Hindlimb muscle (tissue), 1 donor: Measurements from ENCODE around the gene ADAMTSL3. TPM values are rescaled to one million over a fixed set of nuclear protein-coding genes. Genes with fewer than 3 reads are reported as not detected.

Experiments
- DNase-seq: peaks from one replicate; pipeline ENCODE4 v3.0.0-alpha.2; 2013
- polyA plus RNA-seq: library from polyadenylated mRNA; unstranded; fragments of 120-200 nt; gene quantifications from one replicate; pipeline ENCODE4 v1.2.1, GENCODE V29; 2013; ENCODE audit not compliant: insufficient read length

The ADAMTSL3 gene
- polyA plus RNA-seq, 1 donor: 28.7 TPM

- DNase-seq: no peak
These were observed 233.5 kb downstream of the ADAMTSL3 start for GRCh38 chr15:83887404-83887803.

GRCh38 chr15:83887961-83888360 lies 234.0 kb downstream of the ADAMTSL3 start:
- no peak for DNase-seq

GRCh38 chr15:83889995-83890394 lies 236.1 kb downstream of the ADAMTSL3 start:
- peak; percentile 38 for DNase-seq

GRCh38 chr15:83890587-83890986 lies 236.7 kb downstream of the ADAMTSL3 start:
- DNase-seq: peak; percentile 82

GRCh38 chr15:83892498-83892897 lies 238.6 kb downstream of the ADAMTSL3 start:
- no peak for DNase-seq

- no peak for DNase-seq
These were observed 239.4 kb downstream of the ADAMTSL3 start for GRCh38 chr15:83893308-83893707.

GRCh38 chr15:83897037-83897436 lies 243.1 kb downstream of the ADAMTSL3 start:
- DNase-seq: no peak

GRCh38 chr15:83898361-83898760 lies 244.4 kb downstream of the ADAMTSL3 start:
- no peak for DNase-seq

- DNase-seq: peak; percentile 72
These were observed 245.7 kb downstream of the ADAMTSL3 start for GRCh38 chr15:83899670-83900069.

GRCh38 chr15:83904107-83905040 lies 250.5 kb downstream of the ADAMTSL3 start:
- DNase-seq: peak; percentile 81

GRCh38 chr15:83905556-83906273 lies 251.8 kb downstream of the ADAMTSL3 start:
- DNase-seq: no peak

- DNase-seq: no peak
These were observed 257.4 kb downstream of the ADAMTSL3 start for GRCh38 chr15:83911345-83911744.

- DNase-seq: no peak
These were observed 258.4 kb downstream of the ADAMTSL3 start for GRCh38 chr15:83912343-83912742.

- no peak for DNase-seq
These were observed 259.2 kb downstream of the ADAMTSL3 start for GRCh38 chr15:83913034-83913632.

GRCh38 chr15:83914906-83915305 lies 261.0 kb downstream of the ADAMTSL3 start:
- no peak for DNase-seq

- DNase-seq: no peak
These were observed 263.5 kb downstream of the ADAMTSL3 start for GRCh38 chr15:83917432-83917831.

GRCh38 chr15:83918011-83918410 lies 264.1 kb downstream of the ADAMTSL3 start:
- no peak for DNase-seq

- no peak for DNase-seq
These were observed 265.5 kb downstream of the ADAMTSL3 start for GRCh38 chr15:83919319-83919830.

- no peak for DNase-seq
These were observed 266.1 kb downstream of the ADAMTSL3 start for GRCh38 chr15:83919978-83920510.

- no peak for DNase-seq
These were observed 268.8 kb downstream of the ADAMTSL3 start for GRCh38 chr15:83922649-83923294.

GRCh38 chr15:83926116-83926515 lies 272.2 kb downstream of the ADAMTSL3 start:
- no peak for DNase-seq
